Retinal pigment epithelial cell (primary cell): Measurements from ENCODE around the gene FKBP5.

Source experiments
- DNase-seq: peaks from one replicate; pipeline ENCODE4 v3.0.0-alpha.2; 2010; ENCODE audit warnings: low read depth
- H3K4me3 ChIP-seq: 2 replicates; pipeline ENCODE4 v1.5.1; 2011; ENCODE audit warnings: mild to moderate bottlenecking, low read length, control low read depth, moderate library complexity
- TF ChIP-seq, protein P1 (sequence below): conservative IDR thresholded peaks from 2 replicates; pipeline ENCODE4 v1.5.1; 2011; ENCODE audit warnings: low read depth, low read length, control low read depth, inconsistent platforms

The FKBP5 gene

DNA sequence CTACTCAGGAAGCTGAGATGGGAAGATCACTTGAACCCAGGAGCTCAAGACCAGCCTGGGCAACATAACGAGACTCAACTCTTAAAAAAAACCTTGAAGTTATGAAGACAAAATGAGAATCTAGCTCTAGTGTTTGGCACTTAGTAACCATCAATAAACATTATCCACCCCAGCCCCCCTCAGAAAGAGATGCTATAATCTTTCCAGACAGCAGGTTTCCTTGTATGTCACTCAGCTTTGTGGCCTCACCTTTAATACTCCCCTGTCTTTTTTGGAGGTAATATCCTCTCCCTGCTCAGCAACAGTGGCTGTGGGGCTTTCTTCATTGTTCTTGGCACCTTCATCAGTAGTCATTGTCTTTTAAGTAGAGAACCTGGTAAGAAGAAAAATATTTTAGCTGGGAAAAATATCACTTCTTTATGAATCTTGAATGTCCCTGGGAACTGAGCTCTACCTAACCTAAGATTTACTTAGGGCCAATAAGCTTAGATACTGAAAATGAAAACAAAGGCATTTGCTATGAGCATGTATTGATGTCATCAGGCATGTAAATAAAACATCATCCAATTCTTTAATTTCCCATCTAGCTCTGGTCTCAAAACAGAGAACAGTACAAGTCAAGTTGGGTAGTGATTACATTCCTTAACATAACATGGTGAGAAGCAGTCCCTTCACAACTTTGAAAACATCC lies 46.1 kb downstream of the FKBP5 start:
- TF ChIP-seq, protein P1, sequence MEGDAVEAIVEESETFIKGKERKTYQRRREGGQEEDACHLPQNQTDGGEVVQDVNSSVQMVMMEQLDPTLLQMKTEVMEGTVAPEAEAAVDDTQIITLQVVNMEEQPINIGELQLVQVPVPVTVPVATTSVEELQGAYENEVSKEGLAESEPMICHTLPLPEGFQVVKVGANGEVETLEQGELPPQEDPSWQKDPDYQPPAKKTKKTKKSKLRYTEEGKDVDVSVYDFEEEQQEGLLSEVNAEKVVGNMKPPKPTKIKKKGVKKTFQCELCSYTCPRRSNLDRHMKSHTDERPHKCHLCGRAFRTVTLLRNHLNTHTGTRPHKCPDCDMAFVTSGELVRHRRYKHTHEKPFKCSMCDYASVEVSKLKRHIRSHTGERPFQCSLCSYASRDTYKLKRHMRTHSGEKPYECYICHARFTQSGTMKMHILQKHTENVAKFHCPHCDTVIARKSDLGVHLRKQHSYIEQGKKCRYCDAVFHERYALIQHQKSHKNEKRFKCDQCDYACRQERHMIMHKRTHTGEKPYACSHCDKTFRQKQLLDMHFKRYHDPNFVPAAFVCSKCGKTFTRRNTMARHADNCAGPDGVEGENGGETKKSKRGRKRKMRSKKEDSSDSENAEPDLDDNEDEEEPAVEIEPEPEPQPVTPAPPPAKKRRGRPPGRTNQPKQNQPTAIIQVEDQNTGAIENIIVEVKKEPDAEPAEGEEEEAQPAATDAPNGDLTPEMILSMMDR = no peak
- no peak overlapping the region for H3K4me3 ChIP-seq
- DNase-seq = no peak

DNA sequence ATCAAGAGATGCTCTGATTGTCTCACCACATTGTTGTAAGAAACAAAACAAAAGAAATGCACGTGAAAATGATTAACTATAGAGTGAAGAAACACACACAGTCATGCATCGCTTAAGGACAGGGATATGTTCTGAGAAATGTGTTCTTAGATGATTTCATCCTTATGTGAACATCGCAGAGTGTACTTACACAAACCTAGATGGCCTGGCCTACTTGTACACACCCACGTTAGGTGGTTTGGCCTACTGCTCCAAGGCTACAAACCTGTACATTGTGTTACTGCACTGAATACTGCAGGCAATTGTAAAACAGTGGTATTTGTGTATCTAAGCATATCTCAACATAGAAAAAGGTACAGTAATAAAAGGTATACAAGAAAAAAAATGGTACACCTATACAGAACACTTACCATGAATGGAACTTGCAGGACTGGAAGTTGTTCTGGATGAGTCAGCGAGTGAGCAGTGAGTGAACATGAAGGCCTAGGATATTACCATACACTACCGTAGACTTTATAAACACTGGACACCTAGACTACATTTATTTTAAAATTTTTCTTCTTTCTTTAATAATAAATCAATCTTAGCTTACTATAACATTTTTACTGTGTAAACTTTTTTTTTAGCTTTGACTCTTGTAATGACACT lies 48.6 kb downstream of the FKBP5 start:
- TF ChIP-seq, protein P1 = no peak
- DNase-seq = no peak
- H3K4me3 ChIP-seq = no peak overlapping the region

DNA sequence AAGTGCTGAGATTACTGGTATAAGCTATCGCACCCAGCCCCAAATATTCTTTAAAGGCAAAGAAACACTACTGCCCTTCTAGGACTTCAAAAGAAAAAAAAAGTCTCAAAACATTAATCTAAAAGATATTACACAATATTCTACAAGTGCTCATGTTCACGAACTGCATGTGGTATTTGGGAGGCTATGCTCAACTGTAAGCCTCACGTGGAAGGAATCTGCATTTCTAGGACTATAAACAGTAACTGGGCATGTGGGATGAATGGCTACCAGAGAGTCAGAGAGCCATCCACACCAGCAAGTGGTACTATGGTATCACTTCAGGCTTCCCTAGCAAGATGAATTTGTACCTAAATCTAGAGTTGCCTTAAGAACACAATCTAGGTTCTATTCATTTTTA lies 50.0 kb downstream of the FKBP5 start:
- no peak for DNase-seq
- no peak overlapping the region for H3K4me3 ChIP-seq
- TF ChIP-seq, protein P1 = no peak

DNA sequence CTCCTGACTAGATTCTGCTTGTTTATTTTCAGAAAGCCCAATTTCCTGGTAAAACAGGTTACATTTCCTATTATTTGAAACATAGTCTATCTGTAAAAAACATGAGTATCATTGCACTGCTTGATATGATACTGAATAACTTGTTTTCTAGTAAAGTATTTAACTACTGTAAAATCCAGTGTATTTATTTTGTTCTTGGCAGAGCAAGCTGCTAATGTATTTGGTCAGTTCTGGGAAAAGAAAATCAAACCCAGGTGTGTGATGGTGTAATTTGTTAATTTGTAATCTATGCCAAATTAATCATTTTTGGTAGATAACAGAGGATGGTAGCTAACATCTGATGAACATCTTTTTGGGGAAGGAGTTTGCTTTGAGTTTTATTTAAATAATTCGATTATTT lies 50.8 kb downstream of the FKBP5 start:
- DNase-seq = no peak

DNA sequence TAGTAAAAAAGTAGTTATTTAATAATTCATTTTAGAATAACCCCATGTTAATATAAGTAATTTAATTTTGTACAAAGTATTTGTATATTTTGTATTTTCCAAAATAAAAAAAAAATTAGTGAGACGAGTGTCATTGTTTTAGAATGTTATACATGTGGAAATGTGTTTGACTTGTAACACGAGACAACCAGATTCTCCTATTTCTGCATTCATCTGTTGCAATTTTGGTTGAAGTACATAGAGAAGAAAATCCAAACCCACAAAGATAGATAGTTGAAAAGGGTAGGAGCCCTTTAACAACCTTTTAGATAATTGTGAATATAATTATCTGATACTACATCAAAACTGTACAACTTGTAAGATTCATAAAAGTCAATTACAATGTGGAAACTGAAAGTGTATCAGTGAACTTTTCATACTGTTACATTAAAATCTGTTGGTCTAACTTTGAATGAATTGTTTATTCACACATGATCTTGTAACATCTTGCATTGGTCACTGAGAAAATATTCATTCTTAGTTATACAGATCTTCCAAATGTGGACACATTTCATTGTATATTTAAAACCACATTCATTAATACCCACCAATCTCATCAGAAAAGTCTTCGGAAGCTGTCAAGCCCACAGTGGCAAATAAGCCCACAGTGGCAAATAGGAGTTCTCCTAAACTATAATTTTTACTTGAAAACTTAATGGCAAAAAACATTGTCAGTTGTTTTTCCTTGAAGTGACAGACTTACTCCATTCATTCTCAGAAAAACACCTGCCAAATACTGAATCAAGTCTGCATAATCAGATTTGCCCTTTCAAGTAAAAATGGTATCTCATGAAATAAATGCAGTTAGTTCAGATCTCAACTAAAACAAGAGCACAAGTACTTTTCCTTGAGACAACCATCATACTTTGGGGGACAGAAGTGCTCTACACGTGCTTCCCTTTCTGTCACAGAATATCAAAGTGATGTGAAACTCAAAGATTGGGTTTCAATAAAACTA lies 52.8 kb downstream of the FKBP5 start:
- DNase-seq = no peak
- H3K4me3 ChIP-seq = no peak overlapping the region
- TF ChIP-seq, protein P1 = no peak

More for the DNA sequence above, 50.8 kb downstream of the FKBP5 start:
- TF ChIP-seq, protein P1 = no peak
- no peak overlapping the region for H3K4me3 ChIP-seq

DNA sequence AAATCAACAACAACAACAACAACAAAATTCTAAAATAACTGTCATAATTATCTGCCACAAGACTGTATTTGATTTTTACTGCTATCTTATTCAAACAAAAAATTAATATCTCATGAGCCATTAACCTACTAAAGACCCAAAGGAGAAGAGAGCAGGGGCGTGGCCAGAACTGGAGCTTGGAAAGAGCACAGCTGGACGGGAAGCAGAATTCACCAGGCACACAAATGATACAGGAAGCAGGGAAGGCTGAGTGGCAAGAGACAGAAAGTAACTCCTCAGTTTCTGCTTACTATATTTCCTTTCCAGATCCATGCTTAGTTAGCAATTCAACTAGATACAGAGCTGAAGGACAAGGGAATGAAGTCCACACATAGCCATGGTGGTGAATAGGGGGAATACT lies 54.4 kb downstream of the FKBP5 start:
- TF ChIP-seq, protein P1 = no peak
- H3K4me3 ChIP-seq = no peak overlapping the region
- no peak for DNase-seq
